IPS-NIHi11 (cell line): ENCODE data around the gene LPGAT1.
"Not testable (repeated sequence)": the region's sequence is repeated elsewhere in the genome, so short reads cannot be mapped to it uniquely, and the experiment has no call there.

Experiments used
- DNase-seq: peaks from one replicate; pipeline ENCODE4 v3.0.0; 2012; ENCODE audit warnings: mixed read lengths, low spot score

Gene LPGAT1, protein sequence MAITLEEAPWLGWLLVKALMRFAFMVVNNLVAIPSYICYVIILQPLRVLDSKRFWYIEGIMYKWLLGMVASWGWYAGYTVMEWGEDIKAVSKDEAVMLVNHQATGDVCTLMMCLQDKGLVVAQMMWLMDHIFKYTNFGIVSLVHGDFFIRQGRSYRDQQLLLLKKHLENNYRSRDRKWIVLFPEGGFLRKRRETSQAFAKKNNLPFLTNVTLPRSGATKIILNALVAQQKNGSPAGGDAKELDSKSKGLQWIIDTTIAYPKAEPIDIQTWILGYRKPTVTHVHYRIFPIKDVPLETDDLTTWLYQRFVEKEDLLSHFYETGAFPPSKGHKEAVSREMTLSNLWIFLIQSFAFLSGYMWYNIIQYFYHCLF

DNA sequence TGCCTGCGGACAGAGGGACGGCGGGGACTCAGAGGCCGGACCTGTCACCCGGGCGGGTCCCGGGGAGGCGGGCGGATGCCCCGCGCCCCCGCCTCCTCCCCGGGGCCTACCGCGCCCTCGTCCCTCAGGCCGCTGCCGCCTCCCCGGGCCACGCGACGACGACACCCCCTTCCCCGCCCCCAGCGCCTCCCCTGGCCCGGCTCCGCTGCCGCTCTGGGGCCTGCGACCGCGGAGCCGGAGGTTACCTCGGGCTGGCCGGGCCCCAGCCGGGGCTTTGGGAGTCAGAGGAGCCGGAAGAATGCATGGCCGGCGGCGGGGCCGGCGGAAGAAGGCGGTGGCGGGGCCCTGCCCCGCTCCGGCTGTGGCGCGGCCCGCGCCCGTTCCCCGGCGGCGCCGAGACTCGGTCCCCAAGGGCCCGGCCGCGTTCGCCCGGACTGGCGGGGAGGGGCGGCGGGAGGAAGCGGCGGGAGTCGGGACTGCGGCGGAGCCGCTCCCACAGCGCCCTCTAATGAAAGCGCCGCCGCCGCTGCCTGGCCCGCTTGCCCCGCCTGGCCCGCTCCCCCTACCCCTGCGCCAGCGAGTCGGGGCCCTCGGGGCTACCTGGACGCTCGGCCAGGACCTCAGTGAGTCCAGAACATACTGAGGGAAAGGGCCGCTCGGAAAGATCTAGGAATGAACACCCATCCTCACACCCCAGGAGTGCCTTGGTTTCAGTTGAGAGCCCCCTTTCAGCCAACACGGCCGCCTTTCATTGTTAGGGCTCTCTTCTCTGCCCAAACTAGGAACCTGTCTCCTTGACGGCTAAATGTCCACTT, at the start of gene LPGAT1:
TSS of gene LPGAT1 (minus strand) at position 436 of the 815 bp plus-strand sequence. CDS start 1,467 bp downstream, outside the sequence.
- DNase-seq, result peak; percentile 90

DNA sequence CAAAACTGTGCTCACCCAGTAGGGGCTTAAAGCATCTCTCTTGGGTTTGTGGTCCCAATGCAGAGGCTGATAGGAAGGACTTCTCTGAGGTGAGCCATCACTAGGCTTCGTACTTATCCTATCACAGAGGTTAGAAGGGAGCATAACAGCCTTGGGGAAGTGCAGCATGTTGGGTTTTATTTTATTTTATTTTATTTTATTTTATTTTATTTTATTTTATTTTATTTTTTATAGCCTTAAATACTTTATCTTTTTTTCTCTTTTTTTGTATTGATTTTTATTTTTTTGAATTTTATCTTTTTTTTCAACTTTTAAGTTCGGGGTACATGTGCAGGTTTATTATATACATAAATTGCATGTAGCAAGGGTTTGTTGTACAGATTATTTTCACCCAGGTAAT, 48.9 kb upstream of the LPGAT1 start:
- DNase-seq, result no peak

DNA sequence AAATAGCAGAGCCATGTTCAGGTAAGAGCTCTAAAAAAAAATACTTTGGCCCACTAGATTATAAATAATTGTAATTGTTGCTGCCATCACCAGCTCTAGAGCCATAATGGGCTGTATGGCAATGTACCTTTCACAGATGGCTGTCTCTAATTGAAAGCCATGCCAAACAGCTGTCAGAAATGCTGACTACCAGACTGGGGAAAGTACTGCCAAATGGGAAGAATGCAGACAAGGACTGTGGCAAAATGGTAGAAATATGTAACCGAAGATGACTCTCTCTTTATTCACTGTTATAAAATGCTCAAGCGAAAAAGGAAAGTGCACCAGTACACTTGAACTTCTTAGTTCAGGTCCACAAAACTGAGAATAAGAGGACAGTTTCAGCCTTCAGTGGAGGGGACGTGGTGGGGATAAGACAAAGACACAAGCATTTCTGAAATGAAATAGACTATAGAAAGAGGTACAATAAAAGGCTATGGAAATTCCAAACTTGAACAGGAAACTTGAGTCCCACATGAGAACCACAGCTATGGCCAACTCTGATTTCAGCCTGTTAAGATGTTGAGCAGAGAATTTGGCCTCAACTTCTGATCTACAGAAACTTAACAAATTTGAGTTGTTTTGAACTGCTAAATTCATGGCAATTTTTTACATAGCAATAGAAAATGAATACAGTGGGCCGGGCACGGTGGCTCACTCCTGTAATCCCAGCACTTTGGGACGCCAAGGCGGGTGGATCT, 46.5 kb upstream of the LPGAT1 start:
- DNase-seq, result no peak

DNA sequence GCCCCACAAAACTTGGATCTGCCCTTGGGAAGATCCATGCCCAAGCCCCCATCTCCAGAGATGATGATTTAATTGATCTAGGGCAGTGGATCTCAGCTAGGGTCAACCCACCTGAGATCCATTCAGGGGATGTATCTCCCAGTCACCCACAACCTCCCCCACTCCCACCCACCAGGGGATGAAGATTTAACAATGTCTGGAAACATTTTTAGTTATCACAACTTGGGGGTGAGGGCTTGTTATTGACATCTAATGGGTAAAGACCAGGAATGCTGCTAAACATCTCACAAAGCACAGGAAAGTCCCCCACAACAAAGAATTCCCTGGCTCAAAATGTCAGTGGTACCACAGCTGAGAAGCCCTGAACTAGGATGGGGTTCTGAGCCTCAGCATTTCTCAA, 45.0 kb upstream of the LPGAT1 start:
- no peak for DNase-seq

DNA sequence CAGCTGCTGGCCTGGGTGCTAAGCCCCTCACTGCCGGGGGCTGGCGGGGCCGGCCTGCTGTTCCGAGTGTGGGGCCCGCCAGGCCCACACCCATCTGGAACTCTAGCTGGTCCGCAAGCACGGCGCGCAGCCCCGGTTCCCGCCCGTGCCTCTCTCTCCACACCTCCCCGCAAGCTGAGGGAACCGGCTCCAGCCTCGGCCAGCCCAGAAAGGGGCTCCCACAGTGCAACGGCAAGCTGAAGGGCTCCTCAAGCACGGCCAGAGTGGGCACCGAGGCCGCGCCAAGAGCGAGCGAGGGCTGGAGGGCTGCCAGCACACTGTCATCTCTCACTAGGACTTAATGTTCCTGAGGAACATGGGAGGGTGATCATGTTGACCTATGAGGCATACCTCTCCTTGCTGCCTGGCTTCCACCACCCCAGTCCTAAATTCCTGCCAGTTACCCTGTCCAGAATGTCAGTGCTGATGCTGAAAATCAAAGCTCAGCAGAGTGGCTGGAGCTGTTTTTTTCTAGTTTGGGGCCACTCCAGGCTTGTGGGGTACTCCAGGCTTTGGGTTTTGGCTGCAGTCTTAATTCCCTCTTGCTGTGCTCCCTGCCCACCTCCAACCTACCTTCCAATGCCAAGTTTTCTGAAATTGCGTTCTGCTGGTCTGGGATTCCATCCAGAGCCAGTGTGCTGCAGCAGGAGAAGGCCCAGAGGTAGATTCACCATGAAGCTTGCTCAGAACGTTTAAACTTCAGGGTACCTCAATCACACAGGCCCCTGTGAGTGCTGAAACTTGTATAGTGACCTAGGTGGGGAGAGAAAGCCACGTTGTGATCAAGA, 44.2 kb upstream of the LPGAT1 start:
- DNase-seq, result no peak

DNA sequence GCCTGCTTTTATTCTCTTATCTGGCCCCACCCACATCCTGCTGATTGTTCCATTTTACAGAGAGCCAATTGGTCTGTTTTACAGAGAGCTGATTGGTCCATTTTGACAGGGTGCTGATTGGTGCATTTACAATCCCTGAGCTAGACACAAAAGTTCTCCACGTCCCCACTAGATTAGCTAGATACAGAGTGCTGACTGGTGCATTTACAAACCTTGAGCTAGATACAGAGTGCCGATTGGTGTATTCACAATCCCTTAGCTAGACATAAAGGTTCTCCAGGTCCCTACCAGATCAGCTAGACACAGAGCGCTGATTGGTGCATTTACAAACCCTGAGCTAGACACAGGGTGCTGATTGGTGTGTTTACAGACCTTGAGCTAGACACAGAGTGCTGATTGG, 43.2 kb upstream of the LPGAT1 start:
- DNase-seq, result not testable (repeated sequence)

DNA sequence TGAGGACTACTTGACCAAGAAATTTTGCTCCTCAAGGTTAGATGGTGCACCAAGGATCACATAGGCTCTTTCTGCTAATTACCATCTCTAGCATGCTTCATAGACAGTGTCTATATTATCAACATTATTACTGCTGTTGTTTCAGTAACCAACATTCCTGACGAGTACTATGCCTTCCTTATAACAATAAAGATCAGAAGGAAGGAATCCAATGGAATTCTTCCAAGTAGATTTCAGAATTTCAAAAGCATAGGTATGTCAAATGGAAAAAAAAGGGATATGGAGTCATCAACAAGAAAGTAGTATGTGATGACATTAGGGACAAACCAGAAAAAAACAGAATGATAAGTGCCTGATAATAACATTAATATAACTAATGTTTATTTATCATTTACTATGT, 39.6 kb upstream of the LPGAT1 start:
- no peak for DNase-seq

DNA sequence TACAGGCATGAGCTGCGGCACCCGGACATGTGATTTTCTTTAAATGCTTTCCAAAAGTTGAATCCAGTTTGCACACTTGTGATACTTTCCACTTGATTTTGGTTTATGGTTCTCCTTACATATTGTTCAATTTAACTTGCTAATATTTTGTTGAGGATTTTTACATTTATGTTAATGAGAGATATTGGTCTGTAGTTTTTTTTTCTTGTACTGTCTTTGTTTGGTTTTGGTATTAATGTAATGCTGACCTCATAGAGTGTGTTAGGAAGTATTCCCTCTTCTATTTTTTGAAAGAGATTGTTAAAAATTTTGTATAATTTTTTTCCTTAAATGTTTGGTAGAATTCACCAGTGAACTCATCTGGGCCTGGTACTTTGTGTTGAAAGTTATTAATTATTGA, 34.6 kb upstream of the LPGAT1 start:
- no peak for DNase-seq

DNA sequence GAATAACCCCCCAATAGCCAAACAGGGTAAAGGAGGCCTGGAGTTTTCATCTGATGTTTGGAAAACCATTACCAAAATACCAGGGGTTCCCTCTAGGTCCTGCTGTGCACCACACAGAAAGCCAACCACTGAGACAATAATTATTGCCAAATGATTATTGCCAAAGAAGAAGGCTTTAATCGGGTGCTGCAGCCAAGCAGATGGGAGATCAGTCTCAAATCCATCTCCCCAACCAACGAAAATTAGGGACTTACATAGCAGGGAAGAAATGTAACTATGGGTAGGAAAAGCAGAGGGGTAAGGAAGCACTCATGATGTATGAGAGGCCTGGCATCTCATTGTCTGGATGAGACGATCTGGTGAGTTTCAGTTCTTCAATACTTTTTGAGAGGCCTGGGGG, 28.8 kb upstream of the LPGAT1 start:
- no peak for DNase-seq

DNA sequence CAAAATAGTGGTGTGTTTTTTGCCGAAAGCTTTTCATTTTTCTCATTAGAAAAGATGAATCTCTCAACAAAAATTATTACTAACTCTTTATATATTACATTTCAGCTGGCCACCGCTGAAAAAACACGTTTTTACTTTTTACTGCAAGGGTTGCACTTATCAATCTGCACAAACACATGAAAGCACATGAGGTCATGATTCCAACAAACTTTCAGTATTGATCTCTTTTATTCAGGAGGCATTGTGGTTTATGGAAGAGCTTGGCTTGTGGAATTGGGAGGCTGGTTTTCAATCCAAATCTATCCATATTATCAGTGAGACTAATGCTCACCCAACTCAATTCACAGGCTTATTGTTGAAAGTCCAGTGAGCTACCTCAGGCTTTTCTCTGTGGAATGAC, 20.6 kb upstream of the LPGAT1 start:
- DNase-seq, result no peak

DNA sequence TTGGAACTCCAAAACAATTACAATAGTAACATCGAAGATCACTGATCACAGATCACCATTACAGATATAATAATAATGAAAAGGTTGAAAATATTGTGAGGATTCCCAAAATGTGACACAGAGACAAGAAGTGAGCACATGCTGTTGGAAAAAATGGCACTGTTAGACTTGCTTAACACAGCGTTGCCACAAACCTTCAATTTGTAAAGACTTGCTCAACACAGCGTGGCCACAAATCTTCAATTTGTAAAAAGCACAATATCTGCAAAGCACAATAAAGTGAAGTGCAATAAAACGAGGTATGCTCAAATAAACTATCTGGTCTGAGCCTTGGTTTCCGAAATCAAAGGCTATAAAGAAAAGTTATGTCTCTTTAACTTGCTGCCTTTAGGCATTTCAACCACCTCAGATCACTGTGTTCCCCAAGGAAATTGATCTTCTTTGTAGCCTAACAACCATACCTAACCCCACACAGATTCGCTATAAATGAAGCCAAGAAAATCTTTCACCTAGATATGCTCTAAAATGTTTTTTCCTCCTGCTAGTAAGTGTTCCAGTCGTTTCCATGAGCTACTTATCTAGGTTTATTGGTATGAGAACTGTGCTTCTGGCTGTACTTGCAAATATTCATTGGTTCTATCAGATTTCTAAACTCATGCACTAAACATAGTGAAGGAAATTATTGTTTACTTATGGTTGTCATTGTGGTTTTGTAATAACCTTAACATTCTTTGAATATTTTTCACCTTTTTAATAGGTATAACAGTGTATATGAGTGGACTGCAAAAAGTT, 13.1 kb upstream of the LPGAT1 start:
- no peak for DNase-seq

DNA sequence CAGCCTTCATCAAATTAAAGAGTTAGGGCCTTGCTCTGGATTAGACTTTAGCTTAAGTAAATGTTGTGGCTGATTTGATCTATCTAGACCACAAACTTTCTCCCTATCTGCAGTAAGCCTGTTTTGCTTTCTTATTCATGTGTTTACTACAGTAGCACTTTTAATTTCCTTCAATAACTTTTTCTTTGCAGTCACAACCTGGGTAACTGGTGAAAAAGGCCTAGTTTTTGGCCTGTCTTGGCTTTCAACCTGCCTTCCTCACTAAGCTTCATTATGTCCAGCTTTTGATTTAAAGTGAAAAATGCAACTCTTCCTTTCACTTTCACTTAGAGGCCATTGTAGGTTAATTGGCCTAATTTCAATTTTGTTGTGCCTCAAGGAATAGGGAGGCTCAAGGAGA, 12.5 kb upstream of the LPGAT1 start:
- no peak for DNase-seq

DNA sequence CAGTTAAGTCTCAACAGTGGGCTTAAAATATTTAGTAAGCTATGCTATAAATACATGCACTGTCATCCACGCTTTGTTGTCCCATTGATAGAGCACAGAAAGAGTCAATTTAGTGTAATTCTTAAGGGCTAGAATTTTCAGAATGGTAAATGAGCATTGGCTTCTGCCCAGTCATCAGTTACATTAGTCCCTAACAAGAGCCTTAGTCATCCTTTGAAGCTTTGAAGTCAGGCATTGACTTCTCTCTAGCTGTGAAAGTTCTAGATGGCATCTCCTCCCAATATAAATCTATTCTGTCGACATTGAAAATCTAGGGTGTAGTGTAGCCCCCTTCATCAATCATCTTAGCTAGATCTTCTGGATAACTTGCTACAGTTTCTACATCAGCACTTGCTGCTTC, 12.0 kb upstream of the LPGAT1 start:
- DNase-seq, result no peak

DNA sequence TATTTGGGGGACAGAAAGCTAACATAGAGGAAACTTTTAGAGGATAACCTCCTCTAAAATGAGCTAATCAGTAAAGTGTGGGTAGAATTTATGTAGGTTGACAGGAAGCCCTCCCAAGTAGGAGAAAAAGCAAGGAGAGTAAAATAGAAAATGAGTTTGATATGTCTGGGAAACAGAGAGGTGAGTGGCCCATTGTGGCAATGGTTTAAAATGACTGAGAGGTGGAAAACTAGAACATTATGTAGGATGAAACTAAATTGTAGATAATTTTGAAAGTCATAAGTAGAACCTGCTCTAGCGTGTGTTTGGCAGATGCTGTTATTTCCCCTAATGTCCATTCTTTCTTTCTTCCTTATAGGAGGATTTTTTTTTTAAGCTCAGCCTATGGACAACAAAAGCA, 8.5 kb upstream of the LPGAT1 start:
- DNase-seq, result no peak

DNA sequence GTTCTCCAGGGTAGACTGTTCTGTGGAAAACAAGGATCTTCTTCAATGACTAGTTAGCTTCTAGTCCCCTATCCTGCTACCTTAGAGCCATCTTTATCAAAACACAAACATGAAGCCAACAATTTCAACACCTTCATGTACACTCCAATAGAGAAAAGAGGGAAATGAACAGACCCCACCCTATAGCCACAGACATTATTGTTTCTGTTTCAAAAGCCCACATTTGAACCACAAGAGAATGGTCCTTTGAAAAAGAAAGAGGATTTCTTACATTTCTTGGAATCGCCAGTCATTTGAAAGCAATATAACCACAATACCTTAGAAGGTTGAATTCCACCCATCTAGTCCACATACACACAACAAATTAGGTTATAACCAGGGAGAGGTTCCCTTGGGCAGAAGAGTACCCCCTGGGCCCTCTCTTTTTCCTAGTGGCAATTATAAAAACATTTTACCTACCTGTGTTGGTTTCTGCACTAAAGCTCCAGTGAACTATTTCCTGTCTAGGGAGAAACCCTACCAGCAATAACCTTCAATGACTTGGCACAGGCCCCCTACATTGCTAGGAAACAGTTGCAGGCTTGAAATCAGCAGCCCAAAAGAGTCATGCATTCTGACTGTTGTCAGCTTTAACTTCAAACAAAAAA, 2.7 kb upstream of the LPGAT1 start:
- DNase-seq, result no peak

DNA sequence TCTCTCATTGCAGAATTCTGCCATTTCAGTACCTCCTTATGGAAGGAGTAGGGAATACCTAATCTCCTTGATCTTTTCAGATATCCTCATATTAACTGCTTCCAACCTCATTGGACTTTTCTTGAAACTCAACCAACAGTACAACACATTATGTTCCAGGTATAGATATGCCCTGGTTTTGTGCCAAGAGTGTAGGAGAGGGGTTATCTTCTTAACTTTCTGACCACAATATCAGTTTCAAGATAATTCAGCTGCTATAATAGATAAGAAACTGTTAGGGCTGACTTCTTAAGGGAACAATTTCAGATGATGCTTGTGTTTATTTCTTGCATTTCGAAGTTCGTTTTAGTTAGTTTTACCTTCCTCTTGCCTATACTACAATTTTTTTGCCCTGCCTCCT, 2.1 kb upstream of the LPGAT1 start:
- no peak for DNase-seq

DNA sequence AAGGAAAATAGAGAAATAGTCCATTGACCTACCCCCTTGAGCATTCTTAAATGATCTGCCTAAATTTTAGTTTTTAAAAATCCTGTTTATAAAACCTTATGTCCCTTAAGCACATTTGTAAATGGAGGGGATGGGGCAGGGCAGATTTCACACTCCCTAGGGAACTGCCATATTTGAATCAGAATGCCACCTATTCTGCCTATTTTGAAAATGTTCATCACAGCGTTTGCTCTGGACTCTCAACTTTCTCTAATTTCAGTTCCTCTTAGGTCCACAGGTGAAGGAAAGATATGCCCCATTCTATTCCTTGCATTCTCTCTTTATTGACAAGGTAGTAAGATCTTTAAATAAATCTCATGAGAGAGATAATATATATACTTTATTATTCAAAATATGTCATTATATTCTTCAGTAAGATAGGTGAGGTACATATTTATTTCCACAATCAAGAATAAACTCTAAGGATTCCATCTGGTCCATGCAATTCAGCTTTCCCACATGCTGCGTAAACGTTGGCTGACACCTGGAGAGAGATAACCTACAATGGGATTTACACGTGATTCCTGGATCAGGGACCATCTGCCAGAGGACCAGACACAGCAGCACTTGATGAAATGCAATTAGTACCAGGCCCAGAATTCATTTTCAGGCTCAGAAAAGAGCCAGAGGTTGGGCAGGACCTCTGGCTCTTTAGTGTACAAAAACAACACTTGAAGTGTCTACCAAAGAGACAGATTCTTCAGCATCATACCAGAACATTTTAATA, 1.2 kb upstream of the LPGAT1 start:
- DNase-seq, result no peak

DNA sequence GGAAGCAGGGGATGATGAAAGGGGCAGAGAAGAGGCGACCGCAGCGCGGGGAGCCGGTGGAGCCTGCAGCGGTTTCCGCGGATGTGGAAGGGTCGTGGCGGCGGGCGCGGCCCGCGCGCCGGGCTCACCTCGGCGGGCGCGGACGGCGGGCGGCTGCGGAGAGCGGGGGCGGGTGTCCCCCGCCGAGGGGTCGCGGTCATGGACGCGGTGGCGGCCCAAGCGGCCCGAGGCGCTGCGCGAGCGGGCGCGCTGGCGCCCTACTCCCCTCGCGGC, 572 bp downstream of the LPGAT1 start:
- DNase-seq, result no peak

DNA sequence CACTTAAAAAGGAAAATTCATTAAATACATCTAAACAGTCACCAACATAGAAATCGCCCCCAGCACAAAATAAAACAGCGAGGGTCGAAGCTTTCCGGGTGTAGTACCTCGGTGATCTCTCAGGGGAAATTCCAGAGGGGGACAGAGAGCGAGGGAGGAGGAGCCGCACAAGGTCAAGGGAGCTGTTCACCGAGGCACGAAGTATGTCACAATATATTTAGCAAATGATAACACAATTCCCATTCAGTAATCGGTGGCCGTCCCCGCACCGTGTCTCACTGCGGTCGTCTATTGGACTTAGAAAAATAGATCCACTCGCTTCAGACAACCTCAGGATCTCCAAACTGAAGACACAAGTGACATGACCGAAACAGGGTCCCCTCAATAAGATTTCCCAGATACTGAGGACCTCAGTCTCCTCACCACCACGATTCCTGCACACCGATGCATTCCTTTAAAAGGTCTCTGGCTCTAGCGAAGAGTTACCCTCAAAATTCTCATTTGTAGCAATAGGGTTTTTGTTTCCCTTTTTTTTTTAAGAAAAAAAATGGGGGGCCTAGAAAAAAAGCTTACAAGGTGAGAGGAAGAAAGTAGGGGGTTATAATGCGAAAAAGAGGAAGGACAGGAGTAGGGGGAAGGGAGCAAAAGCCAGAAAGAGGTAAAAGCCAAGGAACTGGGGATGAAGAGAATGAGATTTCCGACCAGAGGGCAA, 1.1 kb downstream of the LPGAT1 start:
- peak; percentile 47 for DNase-seq
